Measurements from ENCODE around the gene KCNG4. TPM values are rescaled to one million over a fixed set of nuclear protein-coding genes. Genes with fewer than 3 reads are reported as not detected.
A peak's percentile ranks its signal among the peaks of the same experiment; 100 is the strongest.
"Not testable (repeated sequence)": the region's sequence is repeated elsewhere in the genome, so short reads cannot be mapped to it uniquely, and the experiment has no call there.

The KCNG4 gene
- total RNA-seq, 1 donor, result not detected

- no peak overlapping the region for H2AFZ ChIP-seq (ENCODE audit: low read length)
- H3K4me3 ChIP-seq (ENCODE audit: insufficient read depth, low read length), result no peak overlapping the region
- H3K4me2 ChIP-seq (ENCODE audit: insufficient read depth, low read length), result no peak overlapping the region
- no peak for TF ChIP-seq CTCF (IDR thresholded peaks at IDR 0.05; ENCODE audit: extremely low read depth, low read depth, low read length)
- DNase-seq (ENCODE audit: insufficient read length, low spot score, missing footprints), result peak; percentile 79
- H4K20me1 ChIP-seq (ENCODE audit: insufficient read depth, low read length), result no peaks in the 10 kb centered on the region
- H3K27ac ChIP-seq (ENCODE audit: low read depth, low read length), result no peak overlapping the region
- H3K4me1 ChIP-seq (ENCODE audit: insufficient read depth, low read length), result no peaks in the 10 kb centered on the region
- no peaks in the 10 kb centered on the region for H3K36me3 ChIP-seq (ENCODE audit: insufficient read depth, low read length)
- H3K79me2 ChIP-seq (ENCODE audit: insufficient read depth, low read length), result no peaks in the 10 kb centered on the region
- H3K27me3 ChIP-seq (ENCODE audit: insufficient read depth, low read length), result peaks cover 11% of the 10 kb centered on the region
- H3K9me3 ChIP-seq (ENCODE audit: low read depth, low read length), result no peaks in the 10 kb centered on the region
These were observed 29.8 kb downstream of the KCNG4 start for GRCh38 chr16:84209989-84210388.

GRCh38 chr16:84207879-84208278 lies 31.9 kb downstream of the KCNG4 start:
- no peaks in the 10 kb centered on the region for H3K36me3 ChIP-seq (ENCODE audit: insufficient read depth, low read length)
- no peak for DNase-seq (ENCODE audit: insufficient read length, low spot score, missing footprints)
- H3K27ac ChIP-seq (ENCODE audit: low read depth, low read length), result no peak overlapping the region
- peaks cover 8% of the 10 kb centered on the region for H3K27me3 ChIP-seq (ENCODE audit: insufficient read depth, low read length)
- no peak overlapping the region for H3K4me2 ChIP-seq (ENCODE audit: insufficient read depth, low read length)
- H2AFZ ChIP-seq (ENCODE audit: low read length), result no peak overlapping the region
- H4K20me1 ChIP-seq (ENCODE audit: insufficient read depth, low read length), result no peaks in the 10 kb centered on the region
- H3K79me2 ChIP-seq (ENCODE audit: insufficient read depth, low read length), result no peaks in the 10 kb centered on the region
- H3K4me1 ChIP-seq (ENCODE audit: insufficient read depth, low read length), result no peaks in the 10 kb centered on the region
- H3K9me3 ChIP-seq (ENCODE audit: low read depth, low read length), result no peaks in the 10 kb centered on the region
- TF ChIP-seq CTCF (IDR thresholded peaks at IDR 0.05; ENCODE audit: extremely low read depth, low read depth, low read length), result no peak
- no peak overlapping the region for H3K4me3 ChIP-seq (ENCODE audit: insufficient read depth, low read length)

- Histone ChIP-seq H3K4me1 (ENCODE audit: insufficient read depth, low read length) (no peaks in the 10 kb centered on the region), H2AFZ (ENCODE audit: low read length) (no peak overlapping the region), H3K4me2 (ENCODE audit: insufficient read depth, low read length) (no peak overlapping the region), H4K20me1 (ENCODE audit: insufficient read depth, low read length) (no peaks in the 10 kb centered on the region), H3K79me2 (ENCODE audit: insufficient read depth, low read length) (no peaks in the 10 kb centered on the region), H3K36me3 (ENCODE audit: insufficient read depth, low read length) (no peaks in the 10 kb centered on the region), H3K4me3 (ENCODE audit: insufficient read depth, low read length) (no peak overlapping the region), H3K27ac (ENCODE audit: low read depth, low read length) (no peak overlapping the region), H3K9me3 (ENCODE audit: low read depth, low read length) (no peaks in the 10 kb centered on the region), H3K27me3 (ENCODE audit: insufficient read depth, low read length) (peaks cover 11% of the 10 kb centered on the region)
- DNase-seq (ENCODE audit: insufficient read length, low spot score, missing footprints), result peak; percentile 77
- no peak for TF ChIP-seq CTCF (IDR thresholded peaks at IDR 0.05; ENCODE audit: extremely low read depth, low read depth, low read length)
These were observed 32.6 kb downstream of the KCNG4 start for GRCh38 chr16:84207251-84207650.

GRCh38 chr16:84205976-84206691 lies 33.7 kb downstream of the KCNG4 start:
- Histone ChIP-seq H3K4me1 (ENCODE audit: insufficient read depth, low read length) (no peaks in the 10 kb centered on the region), H3K9me3 (ENCODE audit: low read depth, low read length) (no peaks in the 10 kb centered on the region), H3K79me2 (ENCODE audit: insufficient read depth, low read length) (no peaks in the 10 kb centered on the region), H3K4me2 (ENCODE audit: insufficient read depth, low read length) (no peak overlapping the region), H3K4me3 (ENCODE audit: insufficient read depth, low read length) (no peak overlapping the region), H3K27me3 (ENCODE audit: insufficient read depth, low read length) (peaks cover 10% of the 10 kb centered on the region), H2AFZ (ENCODE audit: low read length) (no peak overlapping the region), H3K36me3 (ENCODE audit: insufficient read depth, low read length) (no peaks in the 10 kb centered on the region), H3K27ac (ENCODE audit: low read depth, low read length) (no peak overlapping the region), H4K20me1 (ENCODE audit: insufficient read depth, low read length) (no peaks in the 10 kb centered on the region)
- DNase-seq (ENCODE audit: insufficient read length, low spot score, missing footprints), result peak; percentile 36
- TF ChIP-seq CTCF (IDR thresholded peaks at IDR 0.05; ENCODE audit: extremely low read depth, low read depth, low read length), result no peak

- H3K27ac ChIP-seq (ENCODE audit: low read depth, low read length); H3K4me2 ChIP-seq (ENCODE audit: insufficient read depth, low read length); H3K4me3 ChIP-seq (ENCODE audit: insufficient read depth, low read length); H3K9me3 ChIP-seq (ENCODE audit: low read depth, low read length); H3K79me2 ChIP-seq (ENCODE audit: insufficient read depth, low read length); H3K4me1 ChIP-seq (ENCODE audit: insufficient read depth, low read length); H2AFZ ChIP-seq (ENCODE audit: low read length); H4K20me1 ChIP-seq (ENCODE audit: insufficient read depth, low read length); H3K36me3 ChIP-seq (ENCODE audit: insufficient read depth, low read length): not testable (repeated sequence)
- peak; percentile 89 for DNase-seq (ENCODE audit: insufficient read length, low spot score, missing footprints)
- H3K27me3 ChIP-seq (ENCODE audit: insufficient read depth, low read length), result peaks cover 10% of the 10 kb centered on the region
These were observed 34.7 kb downstream of the KCNG4 start for GRCh38 chr16:84205123-84205522.

- H3K4me3 ChIP-seq (ENCODE audit: insufficient read depth, low read length); H2AFZ ChIP-seq (ENCODE audit: low read length); H3K79me2 ChIP-seq (ENCODE audit: insufficient read depth, low read length); H3K36me3 ChIP-seq (ENCODE audit: insufficient read depth, low read length); H3K27ac ChIP-seq (ENCODE audit: low read depth, low read length); DNase-seq (ENCODE audit: insufficient read length, low spot score, missing footprints); H4K20me1 ChIP-seq (ENCODE audit: insufficient read depth, low read length); H3K4me1 ChIP-seq (ENCODE audit: insufficient read depth, low read length); H3K9me3 ChIP-seq (ENCODE audit: low read depth, low read length); H3K4me2 ChIP-seq (ENCODE audit: insufficient read depth, low read length): not testable (repeated sequence)
- peaks cover 15% of the 10 kb centered on the region for H3K27me3 ChIP-seq (ENCODE audit: insufficient read depth, low read length)
These were observed 35.3 kb downstream of the KCNG4 start for GRCh38 chr16:84204551-84204950.
